Lung microvascular endothelial cell (primary cell): Measurements from ENCODE around the gene PIK3CD. TPM values are rescaled to one million over a fixed set of nuclear protein-coding genes. Genes with fewer than 3 reads are reported as not detected.
"Not testable (repeated sequence)": the region's sequence is repeated elsewhere in the genome, so short reads cannot be mapped to it uniquely, and the experiment has no call there.

Source experiments
- DNase-seq, 2 donors: peaks; one replicate each; pipeline versions ENCODE4 v3.0.0 to v3.0.0-alpha.2; 2010; ENCODE audit warnings: low read depth in 2 of 2
- total RNA-seq: library from RNA; depleted of rRNA; stranded (reverse); fragments of >200 nt; gene quantifications from 2 replicates; pipeline ENCODE4 v1.2.1, GENCODE V29; 2014

Gene PIK3CD
- total RNA-seq, 1 donor from 2014 or later = 2.8 TPM

DNA sequence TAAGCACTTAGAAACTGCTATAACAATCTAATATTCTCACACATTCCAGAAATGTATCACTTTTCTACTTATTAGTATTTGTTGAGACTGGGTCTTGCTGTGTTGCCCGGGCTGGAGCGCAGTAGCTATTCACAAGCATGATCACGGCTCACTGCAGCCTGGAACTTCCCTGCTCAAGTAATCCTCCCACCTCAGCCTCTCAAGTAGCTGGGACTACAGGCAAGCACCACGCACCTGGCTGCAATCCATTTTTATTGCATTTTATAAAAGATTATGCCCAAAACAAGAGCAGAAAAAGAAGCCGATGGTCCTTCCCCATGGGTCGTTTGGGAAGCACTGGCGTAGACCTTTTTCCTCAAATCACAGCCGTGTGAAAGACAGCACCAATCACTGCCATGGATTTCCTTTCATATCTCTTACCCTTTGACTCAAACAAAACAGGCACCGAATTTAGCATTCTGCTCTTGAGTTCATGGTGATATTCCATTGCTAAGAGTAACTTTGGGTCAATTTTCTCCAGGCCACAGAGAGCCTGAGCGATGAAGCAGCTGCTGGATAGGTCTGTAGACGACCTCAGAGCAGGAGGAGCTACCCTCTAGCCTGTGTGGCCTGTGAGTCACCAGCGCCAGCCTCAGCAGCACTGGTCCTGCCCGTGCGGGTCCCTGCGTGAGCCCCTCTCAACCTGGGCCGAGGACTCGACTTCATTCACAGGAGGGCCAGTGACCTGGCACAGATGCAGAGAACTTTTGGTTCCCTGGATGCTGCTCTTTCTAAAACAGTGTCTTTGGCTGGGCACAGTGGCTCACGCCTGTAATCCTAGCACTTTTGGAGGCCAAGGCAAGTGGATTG, 80.8 kb downstream of the PIK3CD start:
- DNase-seq = no peak

DNA sequence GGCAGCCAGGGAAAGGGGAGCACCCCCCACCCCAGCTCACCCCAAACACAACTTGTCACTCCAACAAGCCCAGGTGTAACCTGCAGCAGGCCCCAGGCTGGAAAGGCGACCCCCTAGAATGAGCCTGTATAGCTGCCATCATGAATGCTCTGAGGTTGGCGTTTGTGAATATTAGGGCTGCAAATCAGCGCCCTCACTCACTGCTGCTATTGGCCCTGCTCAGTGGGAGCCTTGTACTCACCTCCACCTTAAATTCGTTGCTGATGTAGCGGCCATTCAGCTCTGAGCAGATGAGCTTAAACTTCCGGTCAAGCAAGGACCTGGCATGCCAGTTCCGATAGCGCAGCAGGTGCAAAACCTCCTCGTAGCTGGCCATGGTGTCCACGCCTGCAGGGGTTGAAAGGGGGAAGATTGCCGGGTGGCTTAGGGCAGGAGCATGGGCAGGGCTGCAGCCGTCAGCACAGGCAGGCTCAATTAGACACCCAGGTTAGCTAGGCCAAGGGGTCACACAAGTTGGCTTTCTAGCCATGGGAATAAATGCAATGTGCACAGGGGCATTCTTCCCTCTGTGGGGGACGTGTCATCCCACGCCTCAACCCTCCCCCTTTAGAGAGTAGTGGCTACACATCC, 81.7 kb downstream of the PIK3CD start:
- DNase-seq = no peak

DNA sequence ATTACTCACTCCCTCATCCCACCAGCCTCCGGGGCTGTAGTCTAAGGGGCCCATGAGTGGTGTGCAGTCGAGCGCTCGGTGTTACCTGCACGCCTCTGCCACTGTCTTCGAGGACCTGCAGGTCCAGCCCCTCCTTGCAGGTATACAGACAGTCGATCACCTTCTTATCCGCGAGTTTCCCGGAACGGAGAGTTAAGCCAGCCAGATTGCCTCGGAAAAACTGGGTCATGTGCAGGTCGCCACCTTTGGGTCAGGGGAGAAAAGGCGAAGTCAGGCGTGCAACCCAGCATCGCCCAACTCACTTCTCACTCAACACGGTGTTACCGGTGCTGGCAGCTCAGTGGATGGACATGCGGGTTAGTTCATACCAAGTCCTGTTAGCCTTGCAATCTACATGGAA, 84.3 kb downstream of the PIK3CD start:
- DNase-seq = no peak

- DNase-seq = no peak
These were observed 84.7 kb downstream of the PIK3CD start for GRCh38 chr1:9736241-9736640.

GRCh38 chr1:9737057-9737456, 85.5 kb downstream of the PIK3CD start:
- no peak for DNase-seq

GRCh38 chr1:9737671-9738070, 86.1 kb downstream of the PIK3CD start:
- no peak for DNase-seq

GRCh38 chr1:9744106-9744799, 92.7 kb downstream of the PIK3CD start:
- DNase-seq = no peak

DNA sequence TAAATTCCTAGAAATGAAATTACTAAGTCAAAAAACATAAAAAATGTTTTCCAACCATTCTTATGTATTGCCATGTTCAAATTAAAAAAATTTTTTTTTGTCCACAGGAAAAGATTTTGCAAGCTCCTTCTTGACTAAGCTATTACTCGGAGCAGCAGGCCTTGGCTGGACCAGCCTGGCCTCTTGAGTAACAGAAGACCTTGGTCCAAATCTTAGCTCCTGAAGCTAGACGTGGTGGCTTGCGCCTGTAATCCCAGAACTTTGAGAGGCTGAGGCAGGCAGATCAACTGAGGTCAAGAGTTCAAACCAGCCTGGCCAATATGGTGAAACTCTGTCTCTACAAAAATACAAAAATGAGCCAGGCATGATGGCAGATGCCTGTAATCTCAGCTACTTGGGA, 94.7 kb downstream of the PIK3CD start:
- no peak for DNase-seq

- DNase-seq = no peak
These were observed 95.1 kb downstream of the PIK3CD start for GRCh38 chr1:9746651-9747050.

DNA sequence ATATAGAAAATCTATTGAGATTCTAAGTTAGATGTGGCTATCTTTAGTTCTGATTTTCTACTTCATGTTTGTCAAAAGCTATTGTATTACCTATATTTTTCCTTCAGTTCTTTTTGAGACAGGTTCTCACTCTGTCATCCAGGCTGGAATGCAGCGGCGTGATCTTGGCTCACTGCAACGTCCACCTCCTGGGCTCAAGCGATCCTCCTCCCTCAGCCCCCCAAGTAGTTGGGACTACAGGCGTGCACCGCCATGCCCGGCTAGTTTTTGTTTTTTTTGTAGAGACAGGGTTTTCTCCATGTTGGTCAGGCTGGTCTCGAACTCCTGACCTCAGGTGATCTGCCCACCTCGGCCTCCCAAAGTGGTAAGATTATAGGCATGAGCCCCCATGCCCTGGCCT, 96.9 kb downstream of the PIK3CD start:
- DNase-seq = not testable (repeated sequence)

- no peak for DNase-seq
These were observed 97.8 kb downstream of the PIK3CD start for GRCh38 chr1:9749361-9749760.

- DNase-seq = no peak
These were observed 100.4 kb downstream of the PIK3CD start for GRCh38 chr1:9751971-9752370.

DNA sequence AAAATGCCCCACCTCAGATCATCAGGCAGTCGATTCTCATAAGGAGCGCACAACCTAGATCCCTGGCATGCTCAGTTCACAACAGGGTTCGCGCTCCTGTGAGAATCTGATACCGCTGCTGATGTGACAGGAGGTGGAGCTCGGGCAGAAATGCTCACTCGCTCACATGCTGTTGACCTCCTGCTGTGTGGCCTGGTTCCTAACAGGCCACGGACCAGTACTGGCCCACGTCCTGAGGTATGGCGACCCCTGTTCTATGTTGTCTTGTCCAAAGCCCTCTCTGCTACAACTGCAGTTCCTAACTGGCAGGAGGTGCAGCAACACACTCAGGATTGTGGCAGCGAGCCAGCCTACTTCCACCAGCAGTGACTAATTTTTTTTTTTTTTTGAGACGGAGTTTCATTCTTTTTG, 101.6 kb downstream of the PIK3CD start:
- peak; percentile 82 to 91 for DNase-seq

- peak in 1 of 2 donors; percentile 86 for DNase-seq
These were observed 104.0 kb downstream of the PIK3CD start for GRCh38 chr1:9755441-9755995.

DNA sequence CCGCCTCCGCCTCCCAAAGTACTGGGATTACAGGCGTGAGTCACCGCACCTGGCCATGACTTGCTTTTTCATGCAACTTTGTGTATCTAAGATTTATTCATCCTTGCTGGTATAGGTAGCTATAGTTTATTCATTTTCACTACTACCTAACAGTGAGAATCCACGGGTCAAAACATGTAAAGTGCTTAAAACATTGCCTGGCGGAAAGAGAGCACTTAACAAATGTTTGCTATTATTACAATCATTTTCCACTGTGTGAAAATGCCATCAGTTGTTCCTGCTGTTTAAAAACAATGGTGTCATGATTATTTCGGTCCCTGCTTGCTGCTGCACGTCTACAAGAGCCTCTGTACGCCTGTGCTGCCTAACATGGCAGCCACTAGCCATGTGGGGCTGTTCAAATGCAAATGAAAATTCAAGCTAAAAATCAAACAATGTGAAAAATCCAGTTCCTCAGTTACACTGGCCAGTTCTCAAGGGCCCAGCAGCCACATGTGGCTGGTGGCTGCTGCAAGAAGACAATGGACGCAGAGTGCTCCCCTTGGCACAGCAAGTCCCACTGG, 107.1 kb downstream of the PIK3CD start:
- peak in 1 of 2 donors; percentile 58 for DNase-seq

DNA sequence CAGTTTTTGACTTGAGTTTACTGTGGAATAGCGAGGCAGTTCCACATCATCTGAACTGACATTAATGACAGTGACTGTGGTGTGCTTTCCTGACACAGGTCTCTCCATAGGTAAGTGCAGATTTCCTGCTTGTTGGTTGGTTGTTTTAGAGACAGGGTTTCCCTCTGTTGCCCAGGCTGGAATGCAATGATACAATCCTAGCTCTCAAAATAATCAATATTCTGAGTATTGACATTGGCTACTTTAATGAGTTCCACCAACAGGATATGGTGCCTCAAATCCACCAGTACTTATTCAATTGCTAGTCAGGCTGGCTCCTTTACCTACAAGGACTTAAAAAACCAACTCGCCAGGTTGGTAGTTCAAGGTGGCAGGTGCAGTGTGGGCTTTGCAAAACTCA, 108.4 kb downstream of the PIK3CD start:
- no peak for DNase-seq

DNA sequence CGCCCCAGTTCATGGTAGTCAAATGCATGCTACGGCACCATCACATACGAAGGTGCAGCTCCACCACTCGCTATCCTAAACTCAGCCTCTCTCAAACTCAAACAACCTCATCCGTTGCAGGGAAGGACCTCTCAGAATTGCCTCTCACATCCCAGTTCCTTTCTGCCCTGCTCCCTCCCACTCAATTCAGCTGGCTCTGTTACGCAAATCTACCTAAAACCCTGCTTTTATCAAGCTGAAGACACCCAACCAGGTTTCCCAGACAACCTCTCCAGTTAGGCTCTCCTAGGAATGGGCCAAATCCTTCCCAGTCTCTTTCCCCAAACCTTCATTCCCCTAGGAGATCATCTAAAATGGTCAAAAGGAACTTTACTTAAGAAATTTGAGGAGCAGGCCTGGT, 109.3 kb downstream of the PIK3CD start:
- DNase-seq = no peak

GRCh38 chr1:9761855-9762254, 110.3 kb downstream of the PIK3CD start:
- no peak for DNase-seq

DNA sequence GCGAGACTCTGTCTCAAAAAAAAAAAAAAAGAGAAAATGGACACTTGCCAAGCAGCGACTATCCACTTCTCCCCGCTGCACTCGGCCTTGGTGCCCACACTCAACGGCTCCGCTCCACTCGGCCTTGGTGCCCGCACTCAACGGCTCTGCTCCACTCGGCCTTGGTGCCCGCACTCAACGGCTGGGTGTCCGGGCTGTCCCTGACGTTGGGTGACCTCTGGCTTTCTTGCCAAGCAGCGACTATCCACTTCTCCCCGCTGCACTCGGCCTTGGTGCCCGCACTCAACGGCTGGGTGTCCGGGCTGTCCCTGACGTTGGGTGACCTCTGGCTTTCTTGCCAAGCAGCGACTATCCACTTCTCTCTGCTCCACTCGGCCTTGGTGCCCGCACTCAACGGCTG, 110.9 kb downstream of the PIK3CD start:
- DNase-seq = not testable (repeated sequence)

DNA sequence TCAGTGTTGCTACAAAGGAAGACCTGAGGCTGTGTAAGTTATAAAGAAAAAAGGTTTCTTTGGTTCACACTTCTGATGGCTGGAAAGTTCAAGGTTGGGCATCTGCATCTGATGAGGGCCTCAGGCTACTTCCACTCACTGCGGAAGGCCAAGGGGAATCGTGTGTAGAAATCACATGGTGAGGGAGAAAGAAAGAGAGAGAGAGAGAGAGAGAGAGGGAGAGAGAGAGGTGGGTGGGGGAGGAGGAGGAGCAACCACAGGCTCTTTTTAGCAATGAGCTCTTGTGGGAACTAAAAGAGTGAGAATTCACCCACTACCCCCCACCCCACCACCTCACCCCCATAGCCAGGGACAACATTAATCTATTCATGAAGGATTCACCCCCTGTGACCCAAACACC, 112.4 kb downstream of the PIK3CD start:
- DNase-seq = no peak

GRCh38 chr1:9764550-9764949, 113.0 kb downstream of the PIK3CD start:
- DNase-seq = no peak
